Panc1 (cell line): Measurements from ENCODE around the gene KRTAP5-7.
"Not testable (repeated sequence)": the region's sequence is repeated elsewhere in the genome, so short reads cannot be mapped to it uniquely, and the experiment has no call there.

ENCODE experiments used
- CTCF ChIP-seq: fragments of 450-650 bp; IDR thresholded peaks from 2 replicates; pipeline ENCODE4 v1.5.1; 2017; ENCODE audit warnings: mild to moderate bottlenecking
- POLR2AphosphoS5 ChIP-seq: IDR thresholded peaks from 2 replicates; pipeline ENCODE4 v1.6.1; 2012; ENCODE audit warnings: mild to moderate bottlenecking, low read depth, low read length, moderate library complexity

GRCh38 chr11:71566626-71567599 lies 39.8 kb downstream of the KRTAP5-7 start:
- TF ChIP-seq POLR2AphosphoS5, CTCF: not testable (repeated sequence)
